Measurements from ENCODE around the gene ABCD1.
"Not testable (repeated sequence)": the region's sequence is repeated elsewhere in the genome, so short reads cannot be mapped to it uniquely, and the experiment has no call there.

GRCh38 chrX:153696538-153696937 lies 28.1 kb upstream of the ABCD1 start:
- not testable (repeated sequence) for TF ChIP-seq EZH2 (IDR thresholded peaks at IDR 0.05; ENCODE audit: borderline replicate concordance); CTCF (IDR thresholded peaks at IDR 0.05; ENCODE audit: poor library complexity)

Data from hepatocyte (in vitro differentiated cells).